ENCODE measurements around the gene ANKZF1. TPM values are rescaled to one million over a fixed set of nuclear protein-coding genes. Genes with fewer than 3 reads are reported as not detected.

Gene ANKZF1
- polyA plus RNA-seq, 1 experiment = 22.0 TPM

DNA sequence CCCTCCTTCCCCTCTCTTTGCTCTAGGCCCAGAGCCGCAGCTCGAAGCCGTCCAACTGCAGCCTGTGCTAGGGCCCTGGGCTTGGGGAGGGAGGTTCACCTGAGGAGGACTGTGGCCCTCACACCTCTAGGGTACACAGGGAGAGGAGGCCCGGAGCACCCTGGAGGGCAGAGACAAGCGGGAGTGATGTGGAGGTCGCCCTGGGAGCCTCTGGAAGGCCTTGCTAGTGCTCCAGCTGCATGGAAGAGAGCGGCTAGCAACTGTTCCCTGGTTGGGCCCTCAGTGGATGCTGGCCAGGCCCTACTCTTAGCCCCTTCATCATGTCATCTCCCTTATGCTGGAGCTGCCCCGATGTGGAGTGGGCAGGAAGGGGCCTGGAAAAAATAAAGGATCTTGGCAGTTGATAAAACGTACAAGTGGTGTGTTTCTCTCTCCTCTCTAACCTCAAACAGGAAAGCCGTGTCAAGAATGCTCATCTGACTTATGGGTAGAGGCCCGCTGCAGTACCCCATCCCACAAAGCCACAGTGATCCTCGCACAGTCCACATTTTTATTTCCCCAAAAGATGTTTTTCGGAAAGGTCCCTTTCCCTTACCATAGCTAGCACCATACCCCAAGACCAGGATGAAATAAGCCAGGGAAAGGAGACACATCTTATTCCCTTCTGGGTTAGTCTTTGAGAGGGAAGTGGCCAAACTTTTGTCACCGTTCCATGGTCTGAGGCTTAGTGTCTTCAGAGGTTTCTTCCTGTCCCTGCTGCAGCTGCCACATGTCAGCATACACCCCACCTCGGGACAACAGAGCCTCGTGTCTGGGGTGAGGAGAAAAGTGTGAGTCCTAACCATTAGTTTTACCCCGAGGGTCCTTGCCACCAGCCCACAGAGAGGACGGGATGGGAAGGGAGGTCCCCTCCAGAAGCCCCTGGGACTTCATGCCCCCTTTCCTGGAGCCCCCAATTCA, 20.1 kb upstream of the ANKZF1 start:
- no peak for DNase-seq (ENCODE audit: low read depth, low spot score)
- TF ChIP-seq, protein P1, sequence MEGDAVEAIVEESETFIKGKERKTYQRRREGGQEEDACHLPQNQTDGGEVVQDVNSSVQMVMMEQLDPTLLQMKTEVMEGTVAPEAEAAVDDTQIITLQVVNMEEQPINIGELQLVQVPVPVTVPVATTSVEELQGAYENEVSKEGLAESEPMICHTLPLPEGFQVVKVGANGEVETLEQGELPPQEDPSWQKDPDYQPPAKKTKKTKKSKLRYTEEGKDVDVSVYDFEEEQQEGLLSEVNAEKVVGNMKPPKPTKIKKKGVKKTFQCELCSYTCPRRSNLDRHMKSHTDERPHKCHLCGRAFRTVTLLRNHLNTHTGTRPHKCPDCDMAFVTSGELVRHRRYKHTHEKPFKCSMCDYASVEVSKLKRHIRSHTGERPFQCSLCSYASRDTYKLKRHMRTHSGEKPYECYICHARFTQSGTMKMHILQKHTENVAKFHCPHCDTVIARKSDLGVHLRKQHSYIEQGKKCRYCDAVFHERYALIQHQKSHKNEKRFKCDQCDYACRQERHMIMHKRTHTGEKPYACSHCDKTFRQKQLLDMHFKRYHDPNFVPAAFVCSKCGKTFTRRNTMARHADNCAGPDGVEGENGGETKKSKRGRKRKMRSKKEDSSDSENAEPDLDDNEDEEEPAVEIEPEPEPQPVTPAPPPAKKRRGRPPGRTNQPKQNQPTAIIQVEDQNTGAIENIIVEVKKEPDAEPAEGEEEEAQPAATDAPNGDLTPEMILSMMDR (IDR thresholded peaks at IDR 0.05; ENCODE audit: low read depth, low read length) = no peak
- no peak overlapping the region for H3K4me3 ChIP-seq (ENCODE audit: low read depth, low read length)
- H3K9me3 ChIP-seq (ENCODE audit: control insufficient read depth, insufficient read depth, low read length) = no peaks in the 10 kb centered on the region; the same call in none of the 2 replicates
- no peaks in the 10 kb centered on the region for H3K27me3 ChIP-seq (ENCODE audit: control insufficient read depth, insufficient read depth, low read length)
- H3K27ac ChIP-seq (ENCODE audit: low read depth, low read length) = no peak overlapping the region
- ChIA-PET CTCF (interaction anchor here (1.0 to 2.6 kb wide), 3 partner anchors 50 to 300 kb away, joined by 3 to 9 read pairs (median 6); partner anchors contain the start of gene NHEJ1), POLR2A (interaction anchor here (0.6 to 3.6 kb wide), 2 partner anchors 9 to 156 kb away, joined by 4 to 37 read pairs; partner anchors contain the start of gene ABCB6)

DNA sequence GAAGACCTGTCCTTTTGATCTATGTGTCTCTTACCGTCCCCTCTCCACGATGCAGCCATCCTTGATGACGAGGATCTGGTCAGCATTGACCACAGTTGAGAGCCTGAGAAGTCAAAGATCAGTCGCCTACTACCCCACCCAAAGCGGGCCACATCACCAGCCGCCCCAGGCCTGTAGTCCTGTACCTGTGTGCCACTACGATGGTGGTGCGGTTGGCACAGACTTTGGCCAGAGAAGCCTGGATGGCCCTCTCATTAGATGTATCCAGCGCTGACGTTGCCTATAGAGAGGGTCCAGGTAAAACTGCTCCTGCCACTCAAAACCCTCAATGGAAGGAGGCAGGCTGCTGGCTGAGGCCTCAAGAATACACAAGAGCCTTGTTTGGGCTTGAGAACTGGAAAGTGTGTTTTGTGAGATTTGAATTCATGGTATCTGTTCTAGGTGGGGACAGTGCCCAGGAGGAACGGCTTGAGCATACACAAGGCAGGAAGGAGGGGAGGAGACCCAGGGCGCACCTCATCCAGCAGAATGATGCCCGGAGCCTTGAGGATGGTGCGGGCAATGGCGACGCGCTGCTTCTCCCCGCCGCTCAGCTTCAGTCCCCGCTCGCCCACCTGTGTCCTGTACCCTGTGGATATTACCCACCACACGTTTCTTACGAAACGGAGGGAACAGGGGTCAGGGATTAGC, 19.3 kb upstream of the ANKZF1 start:
- TF ChIP-seq, protein P1 (IDR thresholded peaks at IDR 0.05; ENCODE audit: low read depth, low read length) = no peak
- no peak overlapping the region for H3K27ac ChIP-seq (ENCODE audit: low read depth, low read length)
- H3K9me3 ChIP-seq (ENCODE audit: control insufficient read depth, insufficient read depth, low read length) = no peaks in the 10 kb centered on the region; the same call in 1 of the 2 replicates
- no peaks in the 10 kb centered on the region for H3K27me3 ChIP-seq (ENCODE audit: control insufficient read depth, insufficient read depth, low read length)
- POLR2A ChIA-PET = interaction anchor here (0.9 kb wide), 1 partner anchor 18 kb away, joined by 4 read pairs; no protein-coding TSS in a partner anchor
- CTCF ChIA-PET = no interaction called here
- no peak for DNase-seq (ENCODE audit: low read depth, low spot score)
- no peak overlapping the region for H3K4me3 ChIP-seq (ENCODE audit: low read depth, low read length)

DNA sequence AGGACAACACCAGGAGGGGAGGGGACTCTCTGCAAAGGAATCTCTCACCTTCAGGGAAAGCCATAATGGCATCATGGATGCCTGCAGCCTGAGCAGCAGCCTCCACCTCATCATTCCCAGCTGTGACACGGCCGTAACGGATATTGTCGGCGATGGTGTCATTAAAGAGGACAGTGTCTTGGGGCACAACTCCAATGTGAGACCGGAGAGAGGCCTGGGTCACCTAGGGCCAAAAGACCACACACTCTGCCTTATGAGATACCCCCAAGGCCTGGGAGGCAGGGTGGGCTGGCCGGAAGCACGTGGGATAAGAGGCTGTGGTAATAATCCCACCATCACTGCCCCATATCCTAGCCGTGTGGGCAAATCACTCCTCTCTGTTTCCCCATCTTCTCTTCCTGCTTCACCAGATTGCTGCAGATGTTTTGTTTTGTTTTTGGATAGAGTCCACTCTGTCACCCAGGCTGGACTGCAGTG, 18.7 kb upstream of the ANKZF1 start:
- TF ChIP-seq, protein P1 (IDR thresholded peaks at IDR 0.05; ENCODE audit: low read depth, low read length) = no peak
- no peak for DNase-seq (ENCODE audit: low read depth, low spot score)
- POLR2A ChIA-PET = interaction anchor here (0.9 kb wide), 1 partner anchor 18 kb away, joined by 4 read pairs; no protein-coding TSS in a partner anchor
- Histone ChIP-seq H3K4me3 (ENCODE audit: low read depth, low read length) (no peak overlapping the region), H3K27ac (ENCODE audit: low read depth, low read length) (no peak overlapping the region), H3K9me3 (ENCODE audit: control insufficient read depth, insufficient read depth, low read length) (no peaks in the 10 kb centered on the region; the same call in 1 of the 2 replicates), H3K27me3 (ENCODE audit: control insufficient read depth, insufficient read depth, low read length) (no peaks in the 10 kb centered on the region)
- CTCF ChIA-PET = interaction anchor here (0.6 to 2.6 kb wide), 7 partner anchors 35 to 603 kb away, joined by 3 to 22 read pairs (median 4); partner anchors contain the start of genes CRYBA2 and PLCD4

DNA sequence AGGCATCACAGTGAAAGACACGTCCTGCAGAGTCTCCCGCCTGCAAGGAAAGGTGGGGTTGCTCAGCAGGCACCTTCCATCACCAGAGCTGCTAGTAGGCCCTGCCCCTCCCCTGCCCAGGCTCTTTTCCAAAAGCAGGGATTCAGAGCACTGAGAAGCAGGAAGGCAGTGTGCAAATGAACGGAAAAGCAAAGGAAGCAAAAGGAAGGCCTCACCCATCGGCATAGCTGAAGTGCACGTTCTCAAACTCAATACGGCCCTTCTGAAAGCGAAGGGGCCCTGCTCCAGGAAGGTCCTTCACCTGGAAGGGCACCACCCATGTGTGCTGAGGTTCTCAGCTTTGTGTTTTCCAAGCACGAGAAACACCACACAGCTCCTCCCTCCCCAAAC, 16.6 kb upstream of the ANKZF1 start:
- CTCF ChIA-PET = interaction anchor here (2.6 kb wide), 1 partner anchor 82 kb away, joined by 22 read pairs; no protein-coding TSS in a partner anchor
- Histone ChIP-seq H3K27ac (ENCODE audit: low read depth, low read length) (no peak overlapping the region), H3K27me3 (ENCODE audit: control insufficient read depth, insufficient read depth, low read length) (no peaks in the 10 kb centered on the region), H3K4me3 (ENCODE audit: low read depth, low read length) (no peak overlapping the region), H3K9me3 (ENCODE audit: control insufficient read depth, insufficient read depth, low read length) (no peaks in the 10 kb centered on the region; the same call in 1 of the 2 replicates)
- POLR2A ChIA-PET = no interaction called here
- TF ChIP-seq, protein P1 (IDR thresholded peaks at IDR 0.05; ENCODE audit: low read depth, low read length) = no peak
- no peak for DNase-seq (ENCODE audit: low read depth, low spot score)
